Upper lobe of left lung (tissue), 4 donors: ENCODE data around the gene PTPRM.

Experiments
- EP300 ChIP-seq, 4 donors: sonication (generic); formaldehyde crosslinking; IDR thresholded peaks; one replicate each; pipeline ENCODE4 v1.5.1; 2017; ENCODE audit warnings: antibody characterized with exemption in 4 of 4, control low read depth in 2 of 4
- POLR2A ChIP-seq, 4 donors: fragments of 450-650 bp; IDR thresholded peaks; one replicate each; pipeline ENCODE4 v1.5.1; 2016 to 2017; ENCODE audit warnings: antibody characterized with exemption in 4 of 4, mild to moderate bottlenecking in 2 of 4
- POLR2AphosphoS5 ChIP-seq, 2 donors: sonication (generic); formaldehyde crosslinking; IDR thresholded peaks; one replicate each; pipeline ENCODE4 v1.5.1; 2017; ENCODE audit warnings: antibody characterized with exemption in 2 of 2
- TF ChIP-seq, protein P1 (sequence below), 6 experiments: fragments of 450-650 bp in 4 of 6; fragments of 200-600 bp in 2 of 6; sonication (generic) in 2 of 6; IDR thresholded peaks; one replicate each; pipeline ENCODE4 v1.5.1; 2016 to 2019; ENCODE audit warnings: antibody characterized with exemption in 6 of 6

- TF ChIP-seq POLR2A (IDR thresholded peaks at IDR 0.05) (no peak), POLR2AphosphoS5 (IDR thresholded peaks at IDR 0.05) (no peak), EP300 (IDR thresholded peaks at IDR 0.05) (no peak)
- TF ChIP-seq, protein P1, sequence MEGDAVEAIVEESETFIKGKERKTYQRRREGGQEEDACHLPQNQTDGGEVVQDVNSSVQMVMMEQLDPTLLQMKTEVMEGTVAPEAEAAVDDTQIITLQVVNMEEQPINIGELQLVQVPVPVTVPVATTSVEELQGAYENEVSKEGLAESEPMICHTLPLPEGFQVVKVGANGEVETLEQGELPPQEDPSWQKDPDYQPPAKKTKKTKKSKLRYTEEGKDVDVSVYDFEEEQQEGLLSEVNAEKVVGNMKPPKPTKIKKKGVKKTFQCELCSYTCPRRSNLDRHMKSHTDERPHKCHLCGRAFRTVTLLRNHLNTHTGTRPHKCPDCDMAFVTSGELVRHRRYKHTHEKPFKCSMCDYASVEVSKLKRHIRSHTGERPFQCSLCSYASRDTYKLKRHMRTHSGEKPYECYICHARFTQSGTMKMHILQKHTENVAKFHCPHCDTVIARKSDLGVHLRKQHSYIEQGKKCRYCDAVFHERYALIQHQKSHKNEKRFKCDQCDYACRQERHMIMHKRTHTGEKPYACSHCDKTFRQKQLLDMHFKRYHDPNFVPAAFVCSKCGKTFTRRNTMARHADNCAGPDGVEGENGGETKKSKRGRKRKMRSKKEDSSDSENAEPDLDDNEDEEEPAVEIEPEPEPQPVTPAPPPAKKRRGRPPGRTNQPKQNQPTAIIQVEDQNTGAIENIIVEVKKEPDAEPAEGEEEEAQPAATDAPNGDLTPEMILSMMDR (IDR thresholded peaks at IDR 0.05) = no peak
These were observed 690.8 kb downstream of the PTPRM start for GRCh38 chr18:8257851-8258434.
